Stimulated activated effector memory CD8-positive, alpha-beta T cell treated with anti-CD3 and anti-CD28 coated beads, Interleukin-12 subunit alpha, Interleukin-12 subunit beta, amount 100 ng/mL, for 72 hours (primary cell): ENCODE results near the gene GSTA4.
A peak's percentile ranks its signal among the peaks of the same experiment; 100 is the strongest.

Experiments
- ATAC-seq: fragments of 150-1000 bp; cut with Tn5 transposase; 2 replicates; pipeline ENCODE4 v1.10.0; 2021
- DNase-seq, 2 donors: peaks; one replicate each; pipeline ENCODE4 v3.0.0; 2021 to 2022; ENCODE audit warnings: low spot score in 2 of 2
- H3K27ac Mint-ChIP-seq: one replicate; pipeline ENCODE4 v1.8.0; 2022; ENCODE audit warnings: mild to moderate bottlenecking, mixed read lengths
- H3K36me3 Mint-ChIP-seq: one replicate; pipeline ENCODE4 v1.8.0; 2022; ENCODE audit warnings: mild to moderate bottlenecking, mixed read lengths
- H3K4me1 Mint-ChIP-seq: one replicate; pipeline ENCODE4 v1.8.0; 2022; ENCODE audit warnings: mixed read lengths
- H3K4me3 Mint-ChIP-seq: one replicate; pipeline ENCODE4 v1.8.0; 2022; ENCODE audit warnings: mild to moderate bottlenecking, mixed read lengths
- H3K9me3 Mint-ChIP-seq: one replicate; pipeline ENCODE4 v1.8.0; 2022; ENCODE audit warnings: mixed read lengths

Gene GSTA4

GRCh38 chr6:52995913-52996645, 995 bp upstream of the GSTA4 start:
- Mint-ChIP-seq H3K4me1 (peaks cover 28% of the 10 kb centered on the region), H3K27ac (peak overlapping the region; percentile 99), H3K36me3 (peaks cover 25% of the 10 kb centered on the region), H3K4me3 (peak overlapping the region; percentile 83), H3K9me3 (no peaks in the 10 kb centered on the region)
- DNase-seq (peak; percentile 17 to 71), ATAC-seq (no peak)

GRCh38 chr6:52994839-52995088, 320 bp downstream of the GSTA4 start:
- H3K36me3 Mint-ChIP-seq, result peaks cover 25% of the 10 kb centered on the region
- peaks cover 40% of the 10 kb centered on the region for H3K4me1 Mint-ChIP-seq
- ATAC-seq (peak; percentile 32), DNase-seq (peak in 1 of 2 donors; percentile 37)
- H3K9me3 Mint-ChIP-seq, result no peaks in the 10 kb centered on the region
- peak overlapping the region; percentile 99 for H3K27ac Mint-ChIP-seq
- H3K4me3 Mint-ChIP-seq, result peak overlapping the region; percentile 83

- H3K4me1 Mint-ChIP-seq, result peaks cover 46% of the 10 kb centered on the region
- ATAC-seq (no peak), DNase-seq (no peak)
- H3K4me3 Mint-ChIP-seq, result peak overlapping the region; percentile 83
- peak overlapping the region; percentile 99 for H3K27ac Mint-ChIP-seq
- H3K36me3 Mint-ChIP-seq, result peaks cover 25% of the 10 kb centered on the region
- H3K9me3 Mint-ChIP-seq, result no peaks in the 10 kb centered on the region
Observed at GRCh38 chr6:52994031-52994838, 849 bp downstream of the GSTA4 start.

- Mint-ChIP-seq H3K4me3 (peak overlapping the region; percentile 83), H3K4me1 (peaks cover 46% of the 10 kb centered on the region), H3K36me3 (peaks cover 25% of the 10 kb centered on the region), H3K27ac (no peak overlapping the region), H3K9me3 (no peaks in the 10 kb centered on the region)
- DNase-seq (no peak), ATAC-seq (no peak)
Observed at GRCh38 chr6:52992980-52993920, 1.8 kb downstream of the GSTA4 start.

- H3K4me3 Mint-ChIP-seq, result peak overlapping the region; percentile 43
- H3K4me1 Mint-ChIP-seq, result peaks cover 32% of the 10 kb centered on the region
- H3K27ac Mint-ChIP-seq, result peak overlapping the region; percentile 94
- peak; percentile 62 for ATAC-seq
- no peak for DNase-seq
- no peaks in the 10 kb centered on the region for H3K9me3 Mint-ChIP-seq
- peaks cover 12% of the 10 kb centered on the region for H3K36me3 Mint-ChIP-seq
Observed at GRCh38 chr6:52990342-52990741, 4.7 kb downstream of the GSTA4 start.

- H3K4me1 Mint-ChIP-seq, result peaks cover 46% of the 10 kb centered on the region
- peaks cover 8% of the 10 kb centered on the region for H3K36me3 Mint-ChIP-seq
- ATAC-seq (no peak), DNase-seq (no peak)
- H3K9me3 Mint-ChIP-seq, result no peaks in the 10 kb centered on the region
- H3K4me3 Mint-ChIP-seq, result peak overlapping the region; percentile 46
- no peak overlapping the region for H3K27ac Mint-ChIP-seq
Observed at GRCh38 chr6:52985228-52985627, 9.9 kb downstream of the GSTA4 start.

- no peaks in the 10 kb centered on the region for H3K9me3 Mint-ChIP-seq
- peaks cover 36% of the 10 kb centered on the region for H3K4me1 Mint-ChIP-seq
- ATAC-seq (peak; percentile 92), DNase-seq (peak; percentile 22 to 65)
- peak overlapping the region; percentile 46 for H3K4me3 Mint-ChIP-seq
- H3K27ac Mint-ChIP-seq, result peak overlapping the region; percentile 47
- peaks cover 8% of the 10 kb centered on the region for H3K36me3 Mint-ChIP-seq
Observed at GRCh38 chr6:52984247-52984646, 10.8 kb downstream of the GSTA4 start.

GRCh38 chr6:52983159-52983848, 11.8 kb downstream of the GSTA4 start:
- no peaks in the 10 kb centered on the region for H3K9me3 Mint-ChIP-seq
- H3K4me3 Mint-ChIP-seq, result peak overlapping the region; percentile 46
- ATAC-seq (peak; percentile 42), DNase-seq (no peak)
- H3K27ac Mint-ChIP-seq, result peak overlapping the region; percentile 47
- H3K36me3 Mint-ChIP-seq, result peaks cover 8% of the 10 kb centered on the region
- peaks cover 36% of the 10 kb centered on the region for H3K4me1 Mint-ChIP-seq

- H3K36me3 Mint-ChIP-seq, result peaks cover 8% of the 10 kb centered on the region
- H3K9me3 Mint-ChIP-seq, result no peaks in the 10 kb centered on the region
- peak overlapping the region; percentile 47 for H3K27ac Mint-ChIP-seq
- no peak for ATAC-seq
- H3K4me1 Mint-ChIP-seq, result peaks cover 36% of the 10 kb centered on the region
- peak overlapping the region; percentile 46 for H3K4me3 Mint-ChIP-seq
- DNase-seq, result no peak
Observed at GRCh38 chr6:52982680-52983079, 12.4 kb downstream of the GSTA4 start.

GRCh38 chr6:52981222-52981900, 13.7 kb downstream of the GSTA4 start:
- H3K4me3 Mint-ChIP-seq, result no peak overlapping the region
- no peak for ATAC-seq
- H3K36me3 Mint-ChIP-seq, result peaks cover 8% of the 10 kb centered on the region
- no peak overlapping the region for H3K27ac Mint-ChIP-seq
- H3K4me1 Mint-ChIP-seq, result peaks cover 45% of the 10 kb centered on the region
- no peaks in the 10 kb centered on the region for H3K9me3 Mint-ChIP-seq
- DNase-seq, result no peak

GRCh38 chr6:52976591-52977035, 18.5 kb downstream of the GSTA4 start:
- H3K9me3 Mint-ChIP-seq, result no peaks in the 10 kb centered on the region
- H3K36me3 Mint-ChIP-seq, result no peaks in the 10 kb centered on the region
- peak overlapping the region; percentile 30 for H3K27ac Mint-ChIP-seq
- peak overlapping the region; percentile 28 for H3K4me3 Mint-ChIP-seq
- peaks cover 17% of the 10 kb centered on the region for H3K4me1 Mint-ChIP-seq
- DNase-seq (no peak), ATAC-seq (peak; percentile 83)

- DNase-seq (no peak), ATAC-seq (peak; percentile 76)
- H3K36me3 Mint-ChIP-seq, result no peaks in the 10 kb centered on the region
- H3K4me3 Mint-ChIP-seq, result peak overlapping the region; percentile 28
- H3K4me1 Mint-ChIP-seq, result peaks cover 17% of the 10 kb centered on the region
- no peaks in the 10 kb centered on the region for H3K9me3 Mint-ChIP-seq
- no peak overlapping the region for H3K27ac Mint-ChIP-seq
Observed at GRCh38 chr6:52976149-52976548, 18.9 kb downstream of the GSTA4 start.

- H3K4me1 Mint-ChIP-seq, result peaks cover 17% of the 10 kb centered on the region
- H3K4me3 Mint-ChIP-seq, result no peak overlapping the region
- no peaks in the 10 kb centered on the region for H3K9me3 Mint-ChIP-seq
- no peak for ATAC-seq
- no peak for DNase-seq
- H3K27ac Mint-ChIP-seq, result no peak overlapping the region
- H3K36me3 Mint-ChIP-seq, result no peaks in the 10 kb centered on the region
Observed at GRCh38 chr6:52975580-52975979, 19.5 kb downstream of the GSTA4 start.

GRCh38 chr6:52972989-52973388, 22.1 kb downstream of the GSTA4 start:
- ATAC-seq, result no peak
- Mint-ChIP-seq H3K4me3 (no peak overlapping the region), H3K27ac (no peak overlapping the region), H3K9me3 (no peaks in the 10 kb centered on the region), H3K36me3 (no peaks in the 10 kb centered on the region), H3K4me1 (peaks cover 17% of the 10 kb centered on the region)
- DNase-seq, result no peak
